Activated CD4-positive, CD25-positive, alpha-beta regulatory T cell (primary cell): ENCODE results near the gene MICALL1.

Source experiments
- DNase-seq, 4 experiments: peaks; one replicate each; lab custom pipeline; 2025; lab: John Stamatoyannopoulos, UW

Gene MICALL1

GRCh38 chr22:37983860-37984791 is 78.0 kb downstream of the MICALL1 start, which contains the start of gene SOX10:
Gene SOX10 (minus strand): TSS chr22:37984555. CDS start chr22:37983784, 771 bp downstream.
- DNase-seq = no peak

GRCh38 chr22:37985050-37985585 is 79.0 kb downstream of the MICALL1 start:
- no peak for DNase-seq

GRCh38 chr22:37985751-37986281 is 79.7 kb downstream of the MICALL1 start:
- DNase-seq = no peak

GRCh38 chr22:37986371-37986770 is 80.3 kb downstream of the MICALL1 start:
- DNase-seq = no peak

- no peak for DNase-seq
These were observed 83.3 kb downstream of the MICALL1 start for GRCh38 chr22:37989146-37990045.

GRCh38 chr22:37990301-37990700 is 84.2 kb downstream of the MICALL1 start:
- no peak for DNase-seq

GRCh38 chr22:37990862-37991261 is 84.8 kb downstream of the MICALL1 start:
- no peak for DNase-seq

GRCh38 chr22:37991731-37992442 is 85.8 kb downstream of the MICALL1 start:
- no peak for DNase-seq
